Stomach (tissue), 9 donors: ENCODE results near the gene INA. TPM values are rescaled to one million over a fixed set of nuclear protein-coding genes. Genes with fewer than 3 reads are reported as not detected.

Experiments used
- DNase-seq, 2 donors: peaks; one replicate each; pipeline versions ENCODE4 v3.0.0 to v3.0.0-alpha.2; 2013 to 2019
- H3K27ac ChIP-seq, 5 donors: fragments of 200-600 bp in 4 of 5; sonication (generic) in 4 of 5; one replicate each; pipeline ENCODE4 v1.5.1; 2013 to 2019; ENCODE audit warnings: mild to moderate bottlenecking in 1 of 5, moderate library complexity in 1 of 5
- H3K27me3 ChIP-seq, 3 donors: fragments of 200-600 bp; sonication (generic); one replicate each; pipeline ENCODE4 v1.5.1; 2017 to 2019; ENCODE audit warnings: mixed run types in 1 of 3
- H3K36me3 ChIP-seq, 4 donors: fragments of 200-600 bp; sonication (generic); 1 replicate in 3 of 4; 2 replicates in 1 of 4; pipeline ENCODE4 v1.5.1; 2016 to 2019
- H3K4me1 ChIP-seq, 4 donors: fragments of 200-600 bp; sonication (generic); one replicate each; pipeline ENCODE4 v1.5.1; 2016 to 2019
- H3K4me3 ChIP-seq, 4 donors: fragments of 200-600 bp; sonication (generic) in 3 of 4; one replicate each; pipeline ENCODE4 v1.5.1; 2016 to 2019; ENCODE audit warnings: mild to moderate bottlenecking in 1 of 4
- H3K9me3 ChIP-seq, 4 donors: fragments of 200-600 bp; sonication (generic); one replicate each; pipeline ENCODE4 v1.5.1; 2016 to 2019
- EP300 ChIP-seq: sonication (generic); formaldehyde crosslinking; IDR thresholded peaks from one replicate; pipeline ENCODE4 v1.6.1; 2017; ENCODE audit warnings: antibody characterized with exemption
- POLR2A ChIP-seq, 4 donors: fragments of 450-650 bp; IDR thresholded peaks; one replicate each; pipeline ENCODE4 v1.6.1; 2016; ENCODE audit warnings: antibody characterized with exemption in 4 of 4, control low read depth in 2 of 4, mild to moderate bottlenecking in 1 of 4, moderate library complexity in 1 of 4
- POLR2AphosphoS5 ChIP-seq, 3 donors: sonication (generic); formaldehyde crosslinking; IDR thresholded peaks; one replicate each; pipeline ENCODE4 v1.6.1; 2016; ENCODE audit warnings: antibody characterized with exemption in 3 of 3
- WGBS, 5 donors: extraction: QIAGEN DNeasy Blood & Tissue Kit in 3 of 5; methylation state at CpG; one replicate each; pipeline versions ENCODE4 v1.1.5 to v1.1.7; 2013 to 2018; 5-methylcytosine and 5-hydroxymethylcytosine counted together
- intact Hi-C: fragments of 100-400 bp; cut with DNase I; formaldehyde crosslinking; loops from one replicate; pipeline ENCODE4 v1.15.1; 2023; ENCODE audit warnings: low total_unique reads
- polyA plus RNA-seq, 3 donors: library from polyadenylated mRNA; stranded (reverse); fragments of 200-250 nt; gene quantifications; one replicate each; pipeline ENCODE4 v1.2.3, GENCODE V29; 2013
- total RNA-seq, 5 donors: library from RNA; depleted of rRNA; stranded (reverse); fragments of >200 nt; gene quantifications; one replicate each; pipeline versions ENCODE4 v1.1.0 to v1.2.3, GENCODE V29; 2014 to 2016
- TF ChIP-seq, protein P1 (sequence below), 7 experiments: fragments of 450-650 bp in 4 of 7; fragments of 200-600 bp in 3 of 7; sonication (generic) in 3 of 7; IDR thresholded peaks; one replicate each; pipeline ENCODE4 v1.5.1; 2016 to 2019; ENCODE audit warnings: antibody characterized with exemption in 7 of 7, control low read depth in 2 of 7, mild to moderate bottlenecking in 1 of 7
- donor health status: healthy with polysubstance abuse.
- donor health status: Bipolar disorder and iron deficiency.
- donor health status: healthy.

The INA gene
- total and polyA plus RNA-seq, 8 donors = 0.29 to 1.8 (median 1.0) TPM; not detected in 2

DNA sequence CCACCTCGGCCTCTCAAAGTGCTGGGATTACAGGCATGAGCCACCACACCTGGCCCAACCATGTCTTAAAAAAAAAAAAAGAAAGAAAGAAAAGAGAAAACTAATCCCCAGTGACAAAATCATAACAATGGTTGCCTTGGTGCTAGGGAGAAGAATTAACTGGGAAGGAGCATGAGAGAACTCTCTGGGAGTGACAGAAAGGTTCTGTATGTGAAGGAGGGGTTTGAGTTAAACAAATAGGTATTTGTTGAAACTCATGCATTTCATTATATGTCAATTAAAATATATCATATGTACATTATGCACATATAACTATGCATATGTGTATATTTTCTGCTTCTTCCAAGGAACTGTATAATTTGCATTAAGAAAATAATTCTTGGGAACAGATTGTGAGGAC is 33.3 kb downstream of the INA start:
- 72 to 94% (median 92%) methylated on average over 1 of the region's 1 CpG for WGBS, 5 donors
- Histone ChIP-seq H3K27me3 (no peaks in the 10 kb centered on the region), H3K4me3 (no peak overlapping the region), H3K4me1 (no peaks in the 10 kb centered on the region), H3K9me3 (no peaks in the 10 kb centered on the region), H3K27ac (no peak overlapping the region), H3K36me3 (peaks cover 29 to 99% (median 97%) of the 10 kb centered on the region in 4 donors)
- TF ChIP-seq, protein P1, sequence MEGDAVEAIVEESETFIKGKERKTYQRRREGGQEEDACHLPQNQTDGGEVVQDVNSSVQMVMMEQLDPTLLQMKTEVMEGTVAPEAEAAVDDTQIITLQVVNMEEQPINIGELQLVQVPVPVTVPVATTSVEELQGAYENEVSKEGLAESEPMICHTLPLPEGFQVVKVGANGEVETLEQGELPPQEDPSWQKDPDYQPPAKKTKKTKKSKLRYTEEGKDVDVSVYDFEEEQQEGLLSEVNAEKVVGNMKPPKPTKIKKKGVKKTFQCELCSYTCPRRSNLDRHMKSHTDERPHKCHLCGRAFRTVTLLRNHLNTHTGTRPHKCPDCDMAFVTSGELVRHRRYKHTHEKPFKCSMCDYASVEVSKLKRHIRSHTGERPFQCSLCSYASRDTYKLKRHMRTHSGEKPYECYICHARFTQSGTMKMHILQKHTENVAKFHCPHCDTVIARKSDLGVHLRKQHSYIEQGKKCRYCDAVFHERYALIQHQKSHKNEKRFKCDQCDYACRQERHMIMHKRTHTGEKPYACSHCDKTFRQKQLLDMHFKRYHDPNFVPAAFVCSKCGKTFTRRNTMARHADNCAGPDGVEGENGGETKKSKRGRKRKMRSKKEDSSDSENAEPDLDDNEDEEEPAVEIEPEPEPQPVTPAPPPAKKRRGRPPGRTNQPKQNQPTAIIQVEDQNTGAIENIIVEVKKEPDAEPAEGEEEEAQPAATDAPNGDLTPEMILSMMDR (IDR thresholded peaks at IDR 0.05) = no peak
- TF ChIP-seq EP300 (no peak), POLR2AphosphoS5 (IDR thresholded peaks at IDR 0.05) (no peak)
- no peak for DNase-seq
- intact Hi-C loops = no loop called here

DNA sequence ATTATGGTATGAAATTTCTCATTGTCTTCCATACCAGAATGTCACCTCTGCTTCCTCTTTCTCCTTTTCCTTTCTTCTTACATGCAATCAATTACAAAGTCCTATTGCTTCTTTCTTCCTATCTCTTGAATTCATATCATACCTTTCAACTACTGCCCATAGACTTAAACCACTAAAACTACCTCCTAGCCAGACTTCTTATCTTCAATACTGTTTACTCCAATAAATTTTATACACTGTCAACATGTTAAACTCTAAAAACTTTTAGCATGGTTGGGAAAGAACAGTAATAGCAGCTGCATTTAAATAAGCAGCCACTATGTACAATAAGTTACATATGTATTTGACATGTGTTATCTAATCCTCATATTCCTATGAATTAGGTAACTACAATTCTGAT is 39.1 kb downstream of the INA start:
- no peak overlapping the region for H3K27ac ChIP-seq
- H3K36me3 ChIP-seq = peaks cover 27 to 87% (median 83%) of the 10 kb centered on the region in 4 donors
- intact Hi-C loops = no loop called here
- DNase-seq = no peak
- no peaks in the 10 kb centered on the region for H3K4me1 ChIP-seq
- no peaks in the 10 kb centered on the region for H3K27me3 ChIP-seq
- TF ChIP-seq EP300 = no peak
- TF ChIP-seq POLR2A (IDR thresholded peaks at IDR 0.05) = no peak
- no peak for TF ChIP-seq POLR2AphosphoS5 (IDR thresholded peaks at IDR 0.05)
- TF ChIP-seq, protein P1 (IDR thresholded peaks at IDR 0.05) = no peak
- H3K9me3 ChIP-seq = no peaks in the 10 kb centered on the region
- no peak overlapping the region for H3K4me3 ChIP-seq

DNA sequence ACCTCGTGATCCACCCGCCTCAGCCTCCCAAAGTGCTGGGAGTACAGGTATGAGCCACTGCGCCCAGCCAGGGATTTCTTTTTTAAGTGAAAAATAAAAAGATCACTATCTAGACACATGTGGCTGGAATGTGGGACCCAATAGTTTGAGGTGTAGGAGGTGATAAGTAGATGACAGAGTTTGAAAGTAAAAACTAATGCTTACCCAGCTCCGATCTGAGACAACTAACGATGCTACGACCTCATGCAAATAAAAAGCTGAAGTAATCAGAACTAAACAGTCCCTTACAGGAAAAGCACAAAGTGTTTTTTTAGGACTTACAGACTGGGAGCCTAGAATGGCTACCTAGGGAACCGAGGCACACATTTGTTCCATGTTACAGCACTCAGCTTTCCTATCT is 51.0 kb downstream of the INA start:
- Histone ChIP-seq H3K36me3 (peaks cover 26 to 98% (median 93%) of the 10 kb centered on the region in 4 donors), H3K4me3 (no peak overlapping the region), H3K27ac (no peak overlapping the region), H3K4me1 (no peaks in the 10 kb centered on the region), H3K9me3 (no peaks in the 10 kb centered on the region), H3K27me3 (no peaks in the 10 kb centered on the region)
- no peak for TF ChIP-seq POLR2AphosphoS5 (IDR thresholded peaks at IDR 0.05)
- TF ChIP-seq, protein P1 (IDR thresholded peaks at IDR 0.05) = no peak
- TF ChIP-seq POLR2A (IDR thresholded peaks at IDR 0.05) = no peak
- TF ChIP-seq EP300 = no peak
- intact Hi-C loops = no loop called here
- DNase-seq = no peak
- 87 to 93% (median 91%) methylated on average over 7 of the region's 7 CpGs for WGBS, 5 donors

DNA sequence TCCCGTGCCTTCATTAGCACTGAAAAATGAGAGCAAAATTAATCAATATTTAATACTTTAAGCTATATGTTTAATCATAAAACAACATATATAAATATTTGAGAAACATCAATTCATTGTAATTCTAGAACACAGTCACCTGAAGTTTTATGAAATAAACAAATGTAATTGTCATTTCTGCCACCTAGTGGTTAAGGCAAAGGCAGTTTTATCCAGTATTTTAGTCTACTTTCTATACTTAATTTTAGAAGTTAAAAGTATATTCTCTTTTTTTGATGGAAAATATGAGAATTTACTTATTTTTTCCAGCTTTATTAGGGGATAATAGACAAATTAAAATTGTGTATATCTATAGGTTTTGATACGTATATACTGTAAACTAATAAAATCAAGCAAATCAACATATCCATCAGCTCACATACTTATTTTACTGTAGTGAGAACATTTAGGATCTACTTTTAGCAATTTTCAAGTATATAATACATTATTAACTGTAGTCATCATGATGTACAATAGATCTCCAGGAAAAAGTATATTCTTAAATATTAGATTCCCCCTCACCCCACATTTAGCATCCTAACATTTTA is 57.1 kb downstream of the INA start:
- no peaks in the 10 kb centered on the region for H3K9me3 ChIP-seq
- H3K4me3 ChIP-seq = no peak overlapping the region
- WGBS, 5 donors = 83 to 87% (median 85%) methylated on average over 2 of the region's 2 CpGs
- no peaks in the 10 kb centered on the region for H3K27me3 ChIP-seq
- intact Hi-C loops = no loop called here
- peak in 1 of 2 donors; percentile 42 for DNase-seq
- no peaks in the 10 kb centered on the region for H3K4me1 ChIP-seq
- TF ChIP-seq POLR2AphosphoS5 (IDR thresholded peaks at IDR 0.05) = no peak
- TF ChIP-seq, protein P1 (IDR thresholded peaks at IDR 0.05) = peak in 5 of 7 experiments; percentile 31 to 50 (median 33)
- peaks cover 16 to 85% (median 80%) of the 10 kb centered on the region in 4 donors for H3K36me3 ChIP-seq
- no peak overlapping the region for H3K27ac ChIP-seq
